Fibroblast of lung (primary cell): ENCODE measurements around the gene ZNF609. TPM values are rescaled to one million over a fixed set of nuclear protein-coding genes. Genes with fewer than 3 reads are reported as not detected.

ENCODE experiments used
- DNase-seq, 2 donors: peaks; one replicate each; pipeline versions ENCODE4 v3.0.0 to v3.0.0-alpha.2; 2010; ENCODE audit warnings: low read depth in 2 of 2
- H2AFZ ChIP-seq: 2 replicates; pipeline ENCODE4 v1.5.1; 2012; ENCODE audit warnings: low read length, control low read depth, inconsistent platforms
- H3K27ac ChIP-seq: 2 replicates; pipeline ENCODE4 v1.5.1; 2011; ENCODE audit warnings: low read length, control low read depth; ENCODE audit not compliant: insufficient read depth
- H3K27me3 ChIP-seq: 2 replicates; pipeline ENCODE4 v1.5.1; 2011; ENCODE audit warnings: mild to moderate bottlenecking, low read length; ENCODE audit not compliant: control insufficient read depth, insufficient read depth
- H3K36me3 ChIP-seq: 2 replicates; pipeline ENCODE4 v1.5.1; 2011; ENCODE audit warnings: low read length; ENCODE audit not compliant: control insufficient read depth, insufficient read depth
- H3K4me1 ChIP-seq: 2 replicates; pipeline ENCODE4 v1.5.1; 2011; ENCODE audit warnings: low read length; ENCODE audit not compliant: control insufficient read depth, insufficient read depth; ENCODE audit errors: extremely low read depth
- H3K4me2 ChIP-seq: 2 replicates; pipeline ENCODE4 v1.5.1; 2011; ENCODE audit warnings: low read length, control low read depth; ENCODE audit not compliant: insufficient read depth; ENCODE audit errors: extremely low read depth
- H3K4me3 ChIP-seq, 4 experiments: fragments of 200-600 bp in 1 of 4; sonication (generic) in 1 of 4; replicated peaks in 1 of 4; 2 replicates each; pipeline ENCODE4 v1.5.1; 2011 to 2016; ENCODE audit warnings: low read length in 4 of 4, low read depth in 3 of 4, mild to moderate bottlenecking in 3 of 4, control low read depth in 2 of 4, inconsistent platforms in 1 of 4, mixed read lengths in 1 of 4; ENCODE audit not compliant: insufficient read depth in 1 of 4; ENCODE audit errors: control extremely low read depth in 1 of 4
- H3K79me2 ChIP-seq: 2 replicates; pipeline ENCODE4 v1.5.1; 2012; ENCODE audit warnings: mild to moderate bottlenecking, low read length, inconsistent platforms; ENCODE audit not compliant: control insufficient read depth, insufficient read depth
- H3K9ac ChIP-seq: 2 replicates; pipeline ENCODE4 v1.5.1; 2011; ENCODE audit warnings: mild to moderate bottlenecking, low read length, control low read depth; ENCODE audit not compliant: insufficient read depth
- H3K9me3 ChIP-seq: 2 replicates; pipeline ENCODE4 v1.5.1; 2012; ENCODE audit warnings: low read depth, low read length; ENCODE audit not compliant: control insufficient read depth, insufficient read depth
- H4K20me1 ChIP-seq: 2 replicates; pipeline ENCODE4 v1.5.1; 2011; ENCODE audit warnings: low read length; ENCODE audit not compliant: control insufficient read depth, insufficient read depth; ENCODE audit errors: extremely low read depth
- CTCF ChIP-seq, 2 donors: IDR thresholded peaks in 1 of 2; conservative IDR thresholded peaks in 1 of 2; 1 replicate in 1 of 2; 2 replicates in 1 of 2; pipeline ENCODE4 v1.5.1; 2011 to 2012; ENCODE audit warnings: low read length in 2 of 2, control low read depth in 1 of 2, inconsistent platforms in 1 of 2, low read depth in 1 of 2, mild to moderate bottlenecking in 1 of 2
- EZH2 ChIP-seq: IDR thresholded peaks from 2 replicates; pipeline ENCODE4 v1.5.1; 2012; ENCODE audit warnings: low read length, control low read depth, mild to moderate bottlenecking; ENCODE audit errors: missing control alignments
- polyA plus RNA-seq, 2 donors: library from polyadenylated mRNA; depleted of rRNA in 1 of 2; stranded (reverse) in 1 of 2; unstranded in 1 of 2; fragments of >200 nt; gene quantifications; 2 replicates each; pipeline ENCODE4 v1.2.1, GENCODE V29; 2011 to 2012; ENCODE audit warnings: missing spikeins in 1 of 2
- total RNA-seq: library from RNA; depleted of rRNA; stranded (reverse); fragments of >200 nt; gene quantifications from 2 replicates; pipeline ENCODE4 v1.2.1, GENCODE V29; 2014

Gene ZNF609
- total and polyA plus RNA-seq, 2 donors (not counting 1 experiment from before 2014, with no cell fraction given), result 10.8 to 14.7 TPM

- no peak overlapping the region for H3K27ac ChIP-seq
- H2AFZ ChIP-seq, result no peak overlapping the region
- H3K4me1 ChIP-seq, result peaks cover 10% of the 10 kb centered on the region
- H3K9ac ChIP-seq, result no peak overlapping the region
- H3K27me3 ChIP-seq, result no peaks in the 10 kb centered on the region
- H3K4me3 ChIP-seq, result no peak overlapping the region
- no peak overlapping the region for H3K4me2 ChIP-seq
- no peaks in the 10 kb centered on the region for H4K20me1 ChIP-seq
- H3K36me3 ChIP-seq, result peaks cover 23% of the 10 kb centered on the region
- no peaks in the 10 kb centered on the region for H3K9me3 ChIP-seq
- no peak for DNase-seq
- no peak for TF ChIP-seq EZH2
- peaks cover 5% of the 10 kb centered on the region for H3K79me2 ChIP-seq
Observed at GRCh38 chr15:64688770-64689169, 228.4 kb downstream of the ZNF609 start.

- Histone ChIP-seq H3K9ac (no peak overlapping the region), H2AFZ (no peak overlapping the region), H3K27me3 (no peaks in the 10 kb centered on the region), H3K4me1 (peaks cover 10% of the 10 kb centered on the region), H3K27ac (no peak overlapping the region), H3K79me2 (peaks cover 9% of the 10 kb centered on the region), H3K36me3 (peaks cover 23% of the 10 kb centered on the region), H4K20me1 (no peaks in the 10 kb centered on the region), H3K4me3 (no peak overlapping the region), H3K9me3 (no peaks in the 10 kb centered on the region), H3K4me2 (no peak overlapping the region)
- TF ChIP-seq CTCF (conservative IDR thresholded peaks at IDR 0.05 in 1 of 2, IDR thresholded peaks at IDR 0.05 in 1 of 2; ENCODE audit: low read depth in 1 of 2, low read length in 2 of 2) (no peak), EZH2 (no peak)
- DNase-seq, result no peak
Observed at GRCh38 chr15:64690008-64690407, 229.6 kb downstream of the ZNF609 start.

GRCh38 chr15:64690578-64691296 is 230.4 kb downstream of the ZNF609 start:
- no peaks in the 10 kb centered on the region for H3K9me3 ChIP-seq
- H4K20me1 ChIP-seq, result no peaks in the 10 kb centered on the region
- no peak overlapping the region for H3K4me2 ChIP-seq
- peaks cover 11% of the 10 kb centered on the region for H3K79me2 ChIP-seq
- no peak overlapping the region for H2AFZ ChIP-seq
- TF ChIP-seq CTCF (conservative IDR thresholded peaks at IDR 0.05 in 1 of 2, IDR thresholded peaks at IDR 0.05 in 1 of 2; ENCODE audit: low read depth in 1 of 2, low read length in 2 of 2) (no peak), EZH2 (no peak)
- no peak for DNase-seq
- H3K4me1 ChIP-seq, result peaks cover 11% of the 10 kb centered on the region
- peaks cover 21% of the 10 kb centered on the region for H3K36me3 ChIP-seq
- no peak overlapping the region for H3K4me3 ChIP-seq
- no peak overlapping the region for H3K27ac ChIP-seq
- H3K27me3 ChIP-seq, result no peaks in the 10 kb centered on the region
- no peak overlapping the region for H3K9ac ChIP-seq
